Gastroesophageal sphincter (tissue), 4 donors: ENCODE results near the gene IDH3G. TPM values are rescaled to one million over a fixed set of nuclear protein-coding genes. Genes with fewer than 3 reads are reported as not detected.

Experiments
- ATAC-seq: fragments of 150-250 bp; one replicate; pipeline ENCODE4 v1.9.1; 2016; ENCODE audit warnings: mild to moderate bottlenecking, moderate library complexity
- H3K27ac ChIP-seq, 4 donors: fragments of 200-600 bp; sonication (generic) in 3 of 4; 1 replicate in 3 of 4; 2 replicates in 1 of 4; pipeline ENCODE4 v1.5.1; 2016 to 2019
- H3K27me3 ChIP-seq: fragments of 200-600 bp; sonication (generic); one replicate; pipeline ENCODE4 v1.5.1; 2019
- H3K36me3 ChIP-seq, 2 donors: fragments of 200-600 bp; sonication (generic); one replicate each; pipeline ENCODE4 v1.5.1; 2019; ENCODE audit warnings: control low read depth in 1 of 2
- H3K4me1 ChIP-seq, 3 donors: fragments of 200-600 bp; sonication (generic); 1 replicate in 2 of 3; 2 replicates in 1 of 3; pipeline ENCODE4 v1.5.1; 2016 to 2019; ENCODE audit warnings: control low read depth in 2 of 3
- H3K4me3 ChIP-seq, 2 donors: fragments of 200-600 bp; sonication (generic); one replicate each; pipeline ENCODE4 v1.5.1; 2019; ENCODE audit warnings: mild to moderate bottlenecking in 1 of 2, moderate library complexity in 1 of 2
- H3K9me3 ChIP-seq, 3 donors: fragments of 200-600 bp; sonication (generic); one replicate each; pipeline ENCODE4 v1.5.1; 2017 to 2019; ENCODE audit warnings: control low read depth in 2 of 3
- CTCF ChIP-seq, 4 experiments: fragments of 200-600 bp in 2 of 4; fragments of 450-650 bp in 2 of 4; sonication (generic) in 1 of 4; IDR thresholded peaks; one replicate each; pipeline ENCODE4 v1.5.1; 2017 to 2019; ENCODE audit warnings: antibody characterized with exemption in 4 of 4, mild to moderate bottlenecking in 2 of 4, moderate library complexity in 2 of 4
- EP300 ChIP-seq: sonication (generic); formaldehyde crosslinking; IDR thresholded peaks from one replicate; pipeline ENCODE4 v1.6.1; 2017; ENCODE audit warnings: antibody characterized with exemption, mild to moderate bottlenecking
- POLR2A ChIP-seq, 2 donors: fragments of 450-650 bp; IDR thresholded peaks; one replicate each; pipeline ENCODE4 v1.6.1; 2017; ENCODE audit warnings: antibody characterized with exemption in 2 of 2, mild to moderate bottlenecking in 2 of 2, moderate library complexity in 1 of 2
- POLR2AphosphoS5 ChIP-seq: sonication (generic); formaldehyde crosslinking; IDR thresholded peaks from one replicate; pipeline ENCODE4 v1.6.1; 2017; ENCODE audit warnings: antibody characterized with exemption
- WGBS, 2 donors: methylation state at CpG; one replicate each; pipeline ENCODE4 v1.1.5; 2018; ENCODE audit warnings: low coverage in 1 of 2; 5-methylcytosine and 5-hydroxymethylcytosine counted together
- total RNA-seq, 4 donors: library from RNA; depleted of rRNA; stranded (reverse); fragments of >200 nt; gene quantifications; one replicate each; pipeline ENCODE4 v1.1.0, GENCODE V29; 2016

Gene IDH3G
- total RNA-seq, 4 donors from 2014 or later = 55.5 to 104 (median 59.7) TPM

GRCh38 chrX:153830640-153831428 is 36.7 kb upstream of the IDH3G start:
- Histone ChIP-seq H3K9me3 (no peaks in the 10 kb centered on the region), H3K4me1 (peaks cover 0 to 21% (median 0%) of the 10 kb centered on the region in 3 donors), H3K36me3 (no peaks in the 10 kb centered on the region), H3K27me3 (no peaks in the 10 kb centered on the region), H3K27ac (peak overlapping the region in 1 of 4 donors; percentile 37), H3K4me3 (peak overlapping the region in 1 of 2 donors; percentile 60)
- WGBS, 2 donors = no CpG with 5 or more reads among the region's 102 CpGs
- TF ChIP-seq POLR2AphosphoS5 (no peak), EP300 (no peak), CTCF (IDR thresholded peaks at IDR 0.05) (no peak), POLR2A (IDR thresholded peaks at IDR 0.05) (no peak)
- ATAC-seq = peak; percentile 32

GRCh38 chrX:153829799-153830639 is 35.8 kb upstream of the IDH3G start, which contains the start of gene PDZD4:
Gene PDZD4 (minus strand): TSS chrX:153830544. CDS start chrX:153830298, 246 bp downstream.
- TF ChIP-seq POLR2A (IDR thresholded peaks at IDR 0.05) (no peak), POLR2AphosphoS5 (no peak), EP300 (no peak), CTCF (IDR thresholded peaks at IDR 0.05) (no peak)
- Histone ChIP-seq H3K4me1 (peaks cover 0 to 21% (median 0%) of the 10 kb centered on the region in 3 donors), H3K36me3 (no peaks in the 10 kb centered on the region), H3K9me3 (no peaks in the 10 kb centered on the region), H3K27ac (peak within 1 kb of the TSS in 3 of 4 donors; percentile 58 to 82 (median 79)), H3K27me3 (no peaks in the 10 kb centered on the region), H3K4me3 (peak within 1 kb of the TSS; percentile 52 to 60)
- WGBS, 2 donors = no CpG with 5 or more reads among the region's 97 CpGs
- ATAC-seq = no peak

- Histone ChIP-seq H3K4me3 (peak overlapping the region; percentile 52 to 60), H3K27me3 (no peaks in the 10 kb centered on the region), H3K27ac (peak overlapping the region in 3 of 4 donors; percentile 58 to 82 (median 79)), H3K9me3 (no peaks in the 10 kb centered on the region), H3K36me3 (no peaks in the 10 kb centered on the region), H3K4me1 (peaks cover 0 to 21% (median 0%) of the 10 kb centered on the region in 3 donors)
- no CpG with 5 or more reads among the region's 27 CpGs for WGBS, 2 donors
- peak; percentile 27 for ATAC-seq
- TF ChIP-seq POLR2A (IDR thresholded peaks at IDR 0.05) (no peak), POLR2AphosphoS5 (no peak), EP300 (no peak), CTCF (IDR thresholded peaks at IDR 0.05) (no peak)
Observed at GRCh38 chrX:153829549-153829798, 35.3 kb upstream of the IDH3G start.

GRCh38 chrX:153828723-153829548 is 34.8 kb upstream of the IDH3G start:
- H3K4me1 ChIP-seq = peaks cover 0 to 21% (median 0%) of the 10 kb centered on the region in 3 donors
- ATAC-seq = peak; percentile 39
- no peaks in the 10 kb centered on the region for H3K9me3 ChIP-seq
- WGBS, 2 donors = no CpG with 5 or more reads among the region's 50 CpGs
- H3K4me3 ChIP-seq = peak overlapping the region; percentile 52 to 60
- TF ChIP-seq POLR2A (IDR thresholded peaks at IDR 0.05) (no peak), CTCF (IDR thresholded peaks at IDR 0.05) (no peak), EP300 (no peak), POLR2AphosphoS5 (no peak)
- peak overlapping the region; percentile 37 to 82 (median 68) for H3K27ac ChIP-seq
- H3K36me3 ChIP-seq = no peaks in the 10 kb centered on the region
- H3K27me3 ChIP-seq = no peaks in the 10 kb centered on the region
